Fibroblast of skin of right biceps (primary cell): ENCODE data around the gene SFSWAP.
"Not testable (repeated sequence)": the region's sequence is repeated elsewhere in the genome, so short reads cannot be mapped to it uniquely, and the experiment has no call there.

Source experiments
- DNase-seq: peaks from one replicate; pipeline ENCODE4 v3.0.0-alpha.2; 2013

The SFSWAP gene

DNA sequence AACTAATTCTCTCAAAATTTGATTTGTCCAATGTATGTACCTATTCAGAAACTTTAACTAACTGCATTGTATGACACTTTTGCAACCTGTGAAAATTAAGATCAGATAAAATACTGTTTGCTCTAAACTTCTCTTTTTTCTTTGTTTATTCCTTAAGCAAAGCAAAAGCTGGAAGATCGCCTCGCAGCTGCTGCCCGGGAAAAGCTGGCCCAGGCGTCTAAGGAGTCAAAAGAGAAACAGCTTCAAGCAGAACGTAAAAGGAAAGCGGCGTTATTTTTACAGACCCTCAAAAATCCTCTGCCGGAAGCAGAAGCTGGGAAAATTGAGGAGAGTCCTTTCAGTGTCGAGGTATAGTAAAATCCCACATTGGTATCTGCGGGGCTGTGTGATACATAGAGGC, 55.1 kb downstream of the SFSWAP start:
- DNase-seq = no peak

- no peak for DNase-seq
Observed at GRCh38 chr12:131766382-131767107, 55.7 kb downstream of the SFSWAP start.

GRCh38 chr12:131770120-131770519, 59.2 kb downstream of the SFSWAP start:
- no peak for DNase-seq

DNA sequence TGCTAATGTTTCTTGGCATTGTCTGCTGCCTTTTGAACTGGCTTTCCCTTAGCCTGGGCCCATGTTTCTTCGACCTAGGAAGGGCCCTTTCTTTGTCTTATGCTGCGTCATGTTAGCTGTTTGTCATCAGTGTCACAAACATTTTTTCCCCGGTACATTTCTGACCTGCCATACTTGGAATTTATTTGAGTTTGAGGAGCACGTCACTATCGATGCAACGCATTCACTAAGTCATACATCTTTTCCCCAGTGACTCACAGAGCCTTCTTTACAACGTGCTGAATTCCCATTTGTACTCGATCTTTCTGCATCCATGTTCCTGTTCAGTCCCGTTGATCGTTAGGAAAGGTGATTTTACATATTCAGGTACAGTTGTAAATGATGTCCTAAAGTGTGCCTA, 61.1 kb downstream of the SFSWAP start:
- DNase-seq = no peak

GRCh38 chr12:131773582-131774221, 62.8 kb downstream of the SFSWAP start:
- no peak for DNase-seq

DNA sequence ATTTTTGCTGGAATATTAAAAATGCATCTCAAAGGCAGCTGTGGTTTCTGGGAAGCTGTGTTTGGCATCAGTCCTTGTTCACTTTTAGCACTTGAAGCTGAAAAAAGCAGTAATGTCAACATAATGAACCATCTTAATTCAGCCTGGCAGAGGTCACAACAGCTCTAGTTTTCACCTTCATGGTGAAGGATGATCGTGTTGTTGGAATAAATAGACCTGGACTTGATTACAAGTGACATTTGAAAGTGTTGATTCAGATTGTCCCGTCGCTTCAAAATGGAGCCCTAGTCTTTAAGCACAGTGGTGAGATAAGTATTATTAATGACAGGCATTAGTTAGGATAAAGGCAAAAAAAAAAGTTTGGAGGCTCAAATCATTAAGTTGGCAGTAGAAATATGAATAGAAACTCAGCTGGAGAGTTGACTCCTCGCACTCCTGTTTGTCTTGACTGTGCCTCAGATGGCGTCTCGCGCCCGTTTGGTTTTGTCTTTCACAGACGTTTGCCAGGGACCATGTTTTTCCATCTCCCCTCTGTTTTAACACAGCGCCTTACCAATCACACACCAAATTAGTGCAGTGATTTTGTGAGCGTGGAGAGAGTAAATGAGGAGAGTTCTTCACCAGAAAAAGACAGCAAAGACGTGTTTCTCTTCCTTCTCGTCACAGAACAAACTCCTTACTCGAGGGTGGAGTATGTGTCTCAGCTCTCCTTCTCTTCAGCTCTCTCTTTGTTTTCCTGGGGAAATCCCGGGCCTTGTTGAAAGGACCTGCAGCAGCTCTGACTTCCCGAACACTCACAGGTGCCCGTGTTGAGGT, 63.9 kb downstream of the SFSWAP start:
- DNase-seq = no peak

DNA sequence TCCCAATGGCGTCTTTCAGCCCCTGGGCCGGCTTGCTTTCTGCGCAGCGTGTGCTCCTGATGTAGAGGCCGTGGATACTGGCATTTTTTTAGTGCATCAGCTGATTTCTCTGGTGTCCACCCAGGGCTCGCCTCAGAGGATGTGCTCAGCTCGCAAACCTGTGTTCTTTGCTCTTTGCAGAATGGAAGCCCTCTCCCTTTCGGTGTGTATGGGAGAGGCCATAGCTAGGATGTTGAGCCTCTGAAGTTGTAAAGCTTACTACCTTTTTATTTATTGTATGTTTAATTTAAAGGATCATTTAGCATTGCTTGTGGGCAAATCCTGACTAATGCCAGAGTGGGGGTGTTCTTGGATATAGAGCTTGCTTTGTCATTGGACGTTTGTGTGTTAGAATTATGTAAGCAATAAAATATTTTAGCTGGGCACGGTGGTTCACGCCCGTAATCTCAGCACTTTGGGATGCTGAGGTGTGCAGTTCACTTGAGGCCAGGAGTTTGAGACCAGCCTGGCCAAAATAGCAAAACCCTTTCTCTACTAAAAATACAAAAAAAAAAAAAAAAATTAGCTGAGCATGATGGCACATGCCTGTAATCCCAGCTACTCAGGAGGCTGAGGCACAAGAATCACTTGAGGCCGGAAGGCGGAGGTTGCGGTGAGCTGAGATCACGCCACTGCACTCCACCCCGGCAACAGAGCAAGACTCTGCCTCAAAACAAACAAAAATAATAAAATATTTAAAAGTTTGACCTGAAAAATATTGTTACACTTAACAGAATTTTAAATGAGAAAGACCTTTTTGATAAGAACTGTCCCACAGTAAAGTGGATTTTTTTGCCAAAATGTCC, 64.7 kb downstream of the SFSWAP start:
- DNase-seq = no peak

GRCh38 chr12:131776237-131776889, 65.5 kb downstream of the SFSWAP start:
- no peak for DNase-seq

DNA sequence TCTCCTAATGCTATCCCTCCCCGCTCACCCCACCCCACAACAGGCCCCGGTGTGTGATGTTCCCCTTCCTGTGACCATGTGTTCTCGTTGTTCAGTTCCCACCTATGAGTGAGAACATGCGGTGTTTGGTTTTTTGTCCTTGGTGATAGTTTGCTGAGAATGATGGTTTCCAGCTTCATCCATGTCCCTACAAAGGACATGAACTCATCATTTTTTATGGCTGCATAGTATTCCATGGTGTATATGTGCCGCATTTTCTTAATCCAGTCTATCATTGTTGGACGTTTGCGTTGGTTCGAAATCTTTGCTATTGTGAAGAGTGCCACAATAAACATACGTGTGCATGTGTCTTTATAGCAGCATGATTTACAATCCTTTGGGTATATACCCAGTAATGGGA, 66.4 kb downstream of the SFSWAP start:
- not testable (repeated sequence) for DNase-seq

- no peak for DNase-seq
Observed at GRCh38 chr12:131779027-131779426, 68.1 kb downstream of the SFSWAP start.

DNA sequence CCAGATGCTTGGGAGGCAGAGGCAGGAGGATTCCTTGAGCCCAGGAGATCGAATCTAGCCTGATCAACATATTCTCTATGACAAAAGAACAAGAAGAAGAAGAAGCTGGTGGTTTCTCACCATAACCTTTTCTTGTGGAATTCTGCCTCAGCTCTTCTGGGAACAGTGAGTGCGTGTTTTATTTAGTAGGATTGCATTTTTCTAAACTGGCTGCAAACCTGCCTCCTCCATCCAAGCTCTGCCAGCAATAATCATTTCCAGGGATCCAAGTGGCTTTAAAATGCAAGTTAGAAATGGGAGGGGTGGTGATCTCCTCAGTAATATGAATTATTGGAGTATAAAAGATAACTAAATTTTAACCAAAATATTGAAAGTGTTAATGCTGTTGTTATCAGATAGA, 71.2 kb downstream of the SFSWAP start:
- no peak for DNase-seq

GRCh38 chr12:131783915-131784541, 73.1 kb downstream of the SFSWAP start:
- DNase-seq = peak; percentile 82

DNA sequence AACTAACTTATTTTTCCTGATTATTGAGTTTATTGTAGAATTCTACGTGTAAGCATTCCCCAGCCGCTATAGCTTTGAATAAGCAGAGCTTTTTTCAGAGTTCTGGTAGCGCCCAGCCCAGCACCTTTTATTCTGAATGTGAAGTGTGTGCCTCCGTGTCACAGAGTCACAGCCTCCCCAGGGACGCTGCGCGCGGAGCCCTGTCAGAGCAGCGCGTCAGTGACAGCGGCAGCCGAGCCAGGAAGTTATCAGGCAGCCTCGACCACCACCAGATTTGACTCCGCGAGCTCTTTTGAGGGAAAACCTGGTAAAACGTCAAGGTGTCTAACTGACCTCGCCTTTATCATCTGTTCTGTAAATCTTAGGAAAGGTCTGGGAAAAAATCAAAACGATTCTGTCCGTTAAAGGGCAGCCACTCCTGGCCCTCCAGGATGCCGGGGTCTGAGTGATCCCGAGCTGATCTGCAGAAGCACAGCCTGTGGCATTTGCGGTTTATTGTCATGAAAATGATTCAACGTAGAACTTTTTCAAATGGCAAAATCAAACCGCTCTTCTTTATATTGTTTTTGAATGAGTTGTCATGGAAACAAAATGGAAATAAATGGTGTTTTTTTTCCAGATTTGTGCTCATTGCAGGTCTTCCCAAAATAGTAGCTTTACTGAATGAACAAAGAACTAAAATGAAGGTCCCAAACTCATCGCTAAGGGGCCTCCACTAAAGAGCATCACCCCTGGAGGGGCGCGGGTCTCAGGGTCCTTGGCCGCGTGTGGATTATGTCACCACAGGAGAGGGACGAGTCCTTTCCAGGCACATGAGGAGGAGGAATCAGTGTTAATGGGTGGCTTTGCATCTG, 74.2 kb downstream of the SFSWAP start:
- DNase-seq = peak; percentile 53

DNA sequence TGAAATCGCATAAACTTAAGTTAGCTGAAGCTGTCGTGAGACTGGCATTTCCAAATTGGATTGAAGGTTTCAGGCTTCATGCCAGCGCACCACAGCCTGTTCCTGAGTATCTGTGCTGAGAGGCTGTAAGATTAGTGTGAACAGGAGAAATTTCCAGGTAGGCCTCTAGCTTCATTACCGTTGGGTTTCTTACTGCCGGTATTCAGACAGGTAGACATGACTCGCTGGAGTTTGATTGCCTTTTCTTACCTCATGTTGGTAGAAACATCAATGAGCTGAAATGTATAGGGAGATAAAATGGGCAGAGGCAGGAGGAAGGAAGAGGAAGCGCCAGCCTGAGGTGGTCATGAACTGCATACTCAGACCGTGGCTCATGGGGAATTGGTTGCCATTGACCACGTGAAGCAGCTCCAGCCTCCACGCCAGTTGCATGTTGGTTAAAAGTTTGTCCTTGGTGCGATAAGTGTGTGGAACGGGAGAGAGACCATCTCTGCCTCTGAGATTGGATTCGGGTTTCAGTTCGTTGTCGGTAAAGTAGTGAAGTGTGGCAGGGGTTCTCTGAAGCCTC, 75.0 kb downstream of the SFSWAP start:
- DNase-seq = no peak

- DNase-seq = no peak
Observed at GRCh38 chr12:131786331-131786730, 75.4 kb downstream of the SFSWAP start.

GRCh38 chr12:131787143-131787660, 76.3 kb downstream of the SFSWAP start:
- no peak for DNase-seq

GRCh38 chr12:131788070-131788469, 77.2 kb downstream of the SFSWAP start:
- no peak for DNase-seq

GRCh38 chr12:131789638-131790037, 78.7 kb downstream of the SFSWAP start:
- DNase-seq = no peak

- peak; percentile 31 for DNase-seq
Observed at GRCh38 chr12:131793243-131794022, 82.5 kb downstream of the SFSWAP start.
